Measurements from ENCODE around the gene PLA2G2F.

PLA2G2F gene

DNA sequence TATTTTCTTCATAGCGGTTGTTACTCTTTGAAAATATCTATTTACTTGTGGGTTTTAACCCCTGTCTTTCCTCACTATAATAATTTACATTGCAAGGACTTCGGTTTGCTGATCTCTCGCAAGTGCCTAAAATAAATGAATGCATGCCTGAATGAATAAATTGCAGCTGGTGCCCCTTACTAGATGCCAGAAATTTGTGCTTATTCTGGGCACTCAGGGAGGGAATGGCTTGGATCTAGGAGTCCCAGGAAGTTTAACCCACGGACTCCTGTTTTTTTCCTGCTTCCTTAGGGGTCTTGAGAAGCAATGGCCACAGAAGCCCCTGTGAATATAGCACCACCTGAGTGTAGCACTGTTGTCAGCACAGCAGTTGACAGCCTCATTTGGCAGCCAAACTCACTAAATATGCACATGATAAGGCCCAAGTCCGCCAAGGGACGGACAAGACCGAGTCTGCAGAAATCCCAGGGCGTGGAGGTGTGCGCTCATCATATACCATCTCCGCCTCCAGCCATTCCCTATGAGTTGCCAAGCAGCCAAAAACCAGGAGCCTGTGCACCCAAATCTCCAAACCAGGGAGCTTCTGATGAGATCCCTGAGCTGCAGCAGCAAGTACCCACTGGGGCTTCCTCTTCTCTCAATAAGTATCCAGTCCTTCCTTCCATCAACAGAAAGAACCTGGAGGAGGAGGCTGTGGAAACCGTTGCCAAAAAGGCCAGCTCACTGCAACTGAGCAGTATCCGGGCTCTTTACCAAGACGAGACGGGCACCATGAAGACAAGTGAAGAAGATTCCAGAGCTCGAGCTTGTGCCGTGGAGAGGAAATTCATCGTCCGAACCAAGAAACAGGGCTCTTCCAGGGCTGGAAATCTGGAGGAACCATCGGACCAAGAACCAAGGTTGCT, 51.4 kb downstream of the PLA2G2F start:
- peaks cover 34% of the 10 kb centered on the region for H3K4me1 Mint-ChIP-seq
- no peak overlapping the region for H3K4me3 Mint-ChIP-seq
- CTCF ChIA-PET = interaction anchor here (0.7 to 1.5 kb wide), 3 partner anchors 10 to 303 kb away, joined by 3 to 4 read pairs (median 3); no protein-coding TSS in a partner anchor
- H3K9me3 Mint-ChIP-seq = no peaks in the 10 kb centered on the region
- H3K27ac Mint-ChIP-seq = no peak overlapping the region
- H3K27me3 Mint-ChIP-seq = peaks cover 67% of the 10 kb centered on the region
- H3K36me3 Mint-ChIP-seq = no peaks in the 10 kb centered on the region
- no peak for DNase-seq

DNA sequence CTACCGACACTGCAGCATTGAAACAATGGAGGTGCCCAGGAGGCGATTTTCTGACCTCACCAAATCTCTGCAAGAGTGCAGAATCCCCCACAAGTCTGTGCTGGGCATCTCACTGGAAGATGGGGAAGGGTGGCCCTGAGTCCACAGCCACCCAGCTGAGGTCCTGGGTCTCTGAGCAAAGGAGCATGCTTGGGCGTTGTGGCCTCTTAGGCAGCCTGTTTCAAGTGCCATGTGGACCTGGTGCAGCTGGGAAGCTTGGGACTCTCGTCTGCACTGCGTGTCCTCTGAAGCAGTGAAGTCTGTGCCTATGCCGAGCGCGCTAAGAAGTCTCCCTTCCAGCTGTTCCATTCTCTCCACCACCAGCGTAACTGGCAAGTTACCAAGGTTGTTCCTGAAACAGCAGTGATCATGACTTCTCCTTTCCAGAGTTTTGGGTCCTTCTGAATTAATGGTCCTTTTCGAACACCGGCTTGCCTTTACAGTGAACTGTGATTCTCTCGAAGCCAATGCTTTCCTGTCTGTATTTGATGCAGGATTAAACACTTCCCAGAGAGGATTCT, 52.2 kb downstream of the PLA2G2F start:
- no peak for DNase-seq
- CTCF ChIA-PET = interaction anchor here (6.7 kb wide), 1 partner anchor 26 kb away, joined by 146 read pairs; no protein-coding TSS in a partner anchor
- H3K27ac Mint-ChIP-seq = no peak overlapping the region
- H3K4me3 Mint-ChIP-seq = no peak overlapping the region
- H3K4me1 Mint-ChIP-seq = peaks cover 29% of the 10 kb centered on the region
- peaks cover 72% of the 10 kb centered on the region for H3K27me3 Mint-ChIP-seq
- H3K36me3 Mint-ChIP-seq = no peaks in the 10 kb centered on the region
- H3K9me3 Mint-ChIP-seq = no peaks in the 10 kb centered on the region

DNA sequence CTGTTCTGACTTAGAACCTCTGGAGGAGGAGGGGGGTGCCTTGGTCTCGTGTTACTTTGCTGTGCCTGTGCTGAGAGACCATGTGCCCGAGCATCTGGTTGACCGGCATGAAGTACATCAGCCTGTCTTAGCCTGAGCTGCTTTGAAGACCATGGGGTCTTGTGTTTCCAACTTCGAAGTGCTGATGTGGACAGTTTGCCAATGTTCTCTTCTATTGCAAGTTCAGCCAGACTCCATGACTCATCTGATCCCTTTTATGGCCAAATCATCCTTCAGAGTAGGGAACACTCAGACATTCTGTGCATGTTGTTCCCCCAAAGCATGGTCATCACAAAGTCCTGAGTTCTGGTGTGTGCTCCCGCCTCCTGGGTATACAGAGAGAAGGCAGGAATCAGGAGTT, 53.2 kb downstream of the PLA2G2F start:
- Mint-ChIP-seq H3K4me3 (no peak overlapping the region), H3K27ac (no peak overlapping the region), H3K27me3 (peaks cover 75% of the 10 kb centered on the region), H3K4me1 (peaks cover 19% of the 10 kb centered on the region), H3K36me3 (no peaks in the 10 kb centered on the region), H3K9me3 (no peaks in the 10 kb centered on the region)
- CTCF ChIA-PET = interaction anchor here (0.6 to 6.7 kb wide), 4 partner anchors 18 to 218 kb away, joined by 3 to 146 read pairs (median 14); no protein-coding TSS in a partner anchor
- no peak for DNase-seq

DNA sequence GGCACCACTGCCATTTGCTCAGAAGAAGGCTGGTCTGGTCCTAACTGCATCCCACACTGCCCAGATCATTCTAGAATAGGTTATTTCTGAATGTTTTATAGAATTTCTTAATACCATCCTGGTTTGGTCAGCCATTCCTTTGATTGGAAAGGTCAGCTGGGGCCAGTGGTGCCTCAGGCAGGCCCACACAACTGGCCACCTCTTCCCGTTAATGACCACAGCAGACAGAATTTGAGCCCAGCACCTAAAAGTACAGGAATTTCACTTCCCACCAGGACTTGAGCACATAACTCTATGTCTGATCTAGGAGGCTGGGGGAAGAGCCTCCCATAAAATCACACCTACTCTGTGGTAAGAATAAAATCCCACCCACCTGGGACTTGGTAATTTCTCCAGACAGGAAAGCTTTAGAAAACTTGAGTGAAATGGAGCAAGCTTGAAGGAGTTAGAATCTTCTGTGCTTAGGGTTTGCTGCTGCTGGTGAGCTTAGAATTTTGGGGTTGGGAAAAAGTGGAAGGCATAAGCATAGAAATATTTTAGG, 53.8 kb downstream of the PLA2G2F start:
- H3K27me3 Mint-ChIP-seq = peaks cover 76% of the 10 kb centered on the region
- CTCF ChIA-PET = interaction anchor here (0.9 to 6.7 kb wide), 8 partner anchors 10 to 218 kb away, joined by 3 to 146 read pairs (median 18); no protein-coding TSS in a partner anchor
- no peak overlapping the region for H3K27ac Mint-ChIP-seq
- H3K4me3 Mint-ChIP-seq = no peak overlapping the region
- H3K36me3 Mint-ChIP-seq = no peaks in the 10 kb centered on the region
- peaks cover 13% of the 10 kb centered on the region for H3K4me1 Mint-ChIP-seq
- H3K9me3 Mint-ChIP-seq = no peaks in the 10 kb centered on the region
- DNase-seq = no peak

DNA sequence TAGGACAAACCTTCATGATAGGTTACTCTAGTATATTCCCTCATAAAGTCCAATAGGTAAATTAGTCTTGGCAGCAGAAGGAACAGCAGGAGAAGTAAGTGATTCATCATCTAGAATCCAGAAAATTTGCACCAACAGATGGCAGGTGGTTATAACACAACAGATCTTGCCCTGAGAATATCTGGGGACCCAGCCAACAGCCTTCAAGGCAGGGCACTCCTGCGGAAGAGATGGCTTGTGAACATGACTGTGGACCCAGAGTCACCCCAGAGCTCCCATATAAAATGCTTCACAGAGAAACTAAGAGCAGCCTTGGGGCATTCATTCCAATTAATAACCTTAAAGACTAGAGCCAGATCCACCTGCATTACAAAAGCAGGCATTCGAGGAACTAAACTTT, 55.1 kb downstream of the PLA2G2F start:
- H3K27me3 Mint-ChIP-seq = peaks cover 69% of the 10 kb centered on the region
- peaks cover under 1% of the 10 kb centered on the region for H3K4me1 Mint-ChIP-seq
- no peak overlapping the region for H3K4me3 Mint-ChIP-seq
- no peak overlapping the region for H3K27ac Mint-ChIP-seq
- no peaks in the 10 kb centered on the region for H3K9me3 Mint-ChIP-seq
- no peaks in the 10 kb centered on the region for H3K36me3 Mint-ChIP-seq
- DNase-seq = no peak
- CTCF ChIA-PET = interaction anchor here (0.6 to 6.7 kb wide), 13 partner anchors 10 to 312 kb away, joined by 3 to 146 read pairs (median 11); partner anchors contain the start of gene OTUD3

DNA sequence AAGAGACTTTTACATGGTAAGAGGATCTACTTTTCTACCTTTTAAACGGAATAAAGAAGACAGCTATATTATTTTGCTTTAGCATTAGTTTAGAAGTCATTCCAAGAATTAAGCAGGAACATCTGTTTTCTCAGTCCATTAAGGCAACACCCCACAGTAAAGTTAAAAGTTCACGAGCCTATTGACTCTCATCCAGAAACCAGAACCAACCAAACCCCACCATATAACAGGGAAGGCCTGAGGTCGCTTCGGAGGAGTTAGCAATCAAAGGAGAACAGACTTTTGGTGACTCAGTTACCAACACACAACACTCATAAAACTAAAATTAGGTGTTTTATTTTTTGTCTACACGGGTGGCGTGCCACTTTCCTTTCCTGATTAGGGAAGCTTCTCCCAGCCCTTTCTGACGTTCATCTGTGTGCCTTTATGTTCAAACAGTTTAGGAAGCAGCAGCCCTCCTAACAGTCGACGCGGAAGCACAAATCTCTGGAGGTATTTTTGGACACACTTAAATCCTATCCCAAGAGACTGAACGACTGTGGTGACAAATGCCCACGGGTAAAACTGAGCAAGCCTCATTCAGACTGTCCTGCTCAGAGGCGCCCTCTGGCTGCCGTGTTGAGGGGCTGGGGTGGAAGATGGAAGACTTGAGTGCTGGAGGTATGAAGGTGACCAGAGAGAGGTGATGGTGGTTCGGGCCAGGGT, 55.8 kb downstream of the PLA2G2F start:
- DNase-seq = peak; percentile 81
- no peak overlapping the region for H3K27ac Mint-ChIP-seq
- no peak overlapping the region for H3K4me3 Mint-ChIP-seq
- no peaks in the 10 kb centered on the region for H3K4me1 Mint-ChIP-seq
- H3K9me3 Mint-ChIP-seq = no peaks in the 10 kb centered on the region
- peaks cover 69% of the 10 kb centered on the region for H3K27me3 Mint-ChIP-seq
- no peaks in the 10 kb centered on the region for H3K36me3 Mint-ChIP-seq
- CTCF ChIA-PET = interaction anchor here (0.6 to 6.7 kb wide), 18 partner anchors 11 to 312 kb away, joined by 3 to 146 read pairs (median 7); partner anchors contain the start of gene OTUD3

DNA sequence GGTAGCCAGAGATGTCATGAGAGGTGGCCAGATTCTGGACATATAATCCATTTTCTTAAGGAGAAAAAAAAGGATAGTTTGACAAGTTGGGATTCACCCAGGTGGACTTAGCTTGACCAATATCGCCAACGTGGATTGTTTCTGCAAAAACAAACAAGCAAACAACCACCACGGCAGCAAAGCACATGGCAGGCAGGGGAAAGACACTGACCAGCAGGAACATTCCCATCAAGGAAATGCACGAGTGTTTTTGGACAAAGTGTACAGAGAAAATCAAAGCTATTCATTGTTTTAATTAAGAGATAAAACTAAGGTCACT, 56.3 kb downstream of the PLA2G2F start:
- H3K4me1 Mint-ChIP-seq = no peaks in the 10 kb centered on the region
- no peak for DNase-seq
- CTCF ChIA-PET = interaction anchor here (0.7 to 6.7 kb wide), 19 partner anchors 10 to 313 kb away, joined by 3 to 146 read pairs (median 7); partner anchors contain the start of gene OTUD3
- no peak overlapping the region for H3K27ac Mint-ChIP-seq
- no peaks in the 10 kb centered on the region for H3K36me3 Mint-ChIP-seq
- H3K9me3 Mint-ChIP-seq = no peaks in the 10 kb centered on the region
- no peak overlapping the region for H3K4me3 Mint-ChIP-seq
- peaks cover 73% of the 10 kb centered on the region for H3K27me3 Mint-ChIP-seq

DNA sequence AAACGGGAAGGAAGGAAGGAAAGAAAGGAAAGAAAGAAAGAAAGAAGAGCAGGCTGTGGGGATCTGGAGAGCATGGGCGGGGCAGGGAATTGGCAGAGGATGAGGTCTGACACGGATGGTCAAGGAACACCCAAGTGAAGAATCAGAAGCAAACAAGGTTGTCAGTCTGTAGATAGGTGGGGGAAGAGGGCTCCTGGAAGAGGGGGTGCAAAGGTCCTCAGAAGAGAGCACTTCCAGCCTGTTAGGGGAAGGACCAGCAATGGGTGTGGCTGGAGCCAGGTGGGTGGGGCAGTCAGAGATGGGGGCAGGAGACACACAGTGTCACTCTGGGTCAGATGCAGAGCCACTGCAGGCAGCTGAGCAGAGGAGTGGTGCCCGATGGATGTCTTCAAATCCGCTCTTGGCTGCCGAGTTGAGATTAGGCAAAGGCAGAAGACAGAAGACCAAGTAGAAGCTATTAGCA, 58.2 kb downstream of the PLA2G2F start:
- H3K4me3 Mint-ChIP-seq = no peak overlapping the region
- no peak overlapping the region for H3K27ac Mint-ChIP-seq
- H3K27me3 Mint-ChIP-seq = peaks cover 72% of the 10 kb centered on the region
- H3K4me1 Mint-ChIP-seq = no peaks in the 10 kb centered on the region
- CTCF ChIA-PET = interaction anchor here (6.7 kb wide), 1 partner anchor 32 kb away, joined by 146 read pairs; no protein-coding TSS in a partner anchor
- H3K9me3 Mint-ChIP-seq = no peaks in the 10 kb centered on the region
- H3K36me3 Mint-ChIP-seq = no peaks in the 10 kb centered on the region
- DNase-seq = no peak

DNA sequence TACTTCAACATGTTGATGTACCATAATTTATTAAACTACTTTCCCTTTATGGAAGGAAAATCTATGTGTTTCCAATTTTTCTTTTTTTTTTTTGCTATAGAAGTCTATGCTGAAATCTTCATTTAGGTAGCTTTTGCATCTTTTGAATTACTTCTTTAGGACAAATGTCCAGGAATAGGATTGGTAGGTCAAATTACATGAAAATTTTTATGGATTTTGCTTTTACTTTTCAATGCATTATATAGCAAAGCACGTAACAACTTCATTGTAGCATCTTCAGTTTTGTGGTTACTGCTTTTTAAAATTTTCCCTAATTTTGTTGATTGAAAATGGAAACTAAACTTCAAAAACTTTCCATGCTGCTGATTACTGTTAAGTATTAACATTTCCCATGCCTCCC, 59.2 kb downstream of the PLA2G2F start:
- Mint-ChIP-seq H3K9me3 (no peaks in the 10 kb centered on the region), H3K27ac (no peak overlapping the region), H3K27me3 (peaks cover 66% of the 10 kb centered on the region), H3K4me1 (no peaks in the 10 kb centered on the region), H3K4me3 (no peak overlapping the region), H3K36me3 (no peaks in the 10 kb centered on the region)
- no peak for DNase-seq
- CTCF ChIA-PET = no interaction called here

DNA sequence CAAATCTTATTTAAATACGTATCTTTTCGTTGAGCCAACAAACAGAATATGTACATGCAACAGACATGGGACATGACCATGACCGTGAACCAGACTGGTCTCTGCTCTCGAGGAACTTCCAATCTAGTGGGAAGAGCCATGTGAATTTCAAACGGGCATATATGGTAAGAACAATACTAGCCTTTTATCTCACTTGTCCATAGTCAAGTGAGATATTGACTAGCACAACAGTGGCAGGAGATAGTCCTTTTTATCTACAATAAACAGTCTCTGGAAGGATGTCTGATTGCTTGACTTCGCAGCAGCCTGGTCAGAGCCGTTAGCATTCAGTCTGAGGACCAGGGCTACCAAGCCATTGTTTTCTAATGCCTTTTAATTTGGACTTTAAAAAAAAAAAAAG, 59.8 kb downstream of the PLA2G2F start:
- H3K27ac Mint-ChIP-seq = no peak overlapping the region
- no peaks in the 10 kb centered on the region for H3K9me3 Mint-ChIP-seq
- H3K27me3 Mint-ChIP-seq = peaks cover 67% of the 10 kb centered on the region
- no peaks in the 10 kb centered on the region for H3K4me1 Mint-ChIP-seq
- H3K36me3 Mint-ChIP-seq = no peaks in the 10 kb centered on the region
- no peak overlapping the region for H3K4me3 Mint-ChIP-seq
- DNase-seq = no peak
- CTCF ChIA-PET = no interaction called here

DNA sequence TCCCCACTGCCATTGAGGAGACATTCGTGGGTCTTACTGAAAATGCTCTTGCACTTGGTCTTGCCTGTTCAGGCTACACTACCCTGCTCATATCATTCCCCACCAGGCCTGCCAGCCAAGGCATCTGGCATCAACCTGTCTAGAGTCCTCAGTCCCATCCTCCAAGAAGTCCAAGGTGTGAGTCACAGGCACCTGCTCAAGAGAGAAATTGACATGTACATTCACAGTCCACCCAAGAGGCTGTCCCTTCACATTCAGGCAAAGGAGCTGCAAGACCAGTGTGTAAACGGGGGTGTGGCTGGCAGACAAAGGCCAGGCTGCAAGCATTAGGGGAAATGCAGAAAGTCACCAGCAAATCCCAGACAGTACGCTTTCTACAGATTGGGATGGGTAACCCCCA, 60.3 kb downstream of the PLA2G2F start:
- DNase-seq = no peak
- no peak overlapping the region for H3K4me3 Mint-ChIP-seq
- CTCF ChIA-PET = no interaction called here
- no peaks in the 10 kb centered on the region for H3K9me3 Mint-ChIP-seq
- H3K36me3 Mint-ChIP-seq = no peaks in the 10 kb centered on the region
- H3K27ac Mint-ChIP-seq = no peak overlapping the region
- H3K27me3 Mint-ChIP-seq = peaks cover 66% of the 10 kb centered on the region
- H3K4me1 Mint-ChIP-seq = no peaks in the 10 kb centered on the region

DNA sequence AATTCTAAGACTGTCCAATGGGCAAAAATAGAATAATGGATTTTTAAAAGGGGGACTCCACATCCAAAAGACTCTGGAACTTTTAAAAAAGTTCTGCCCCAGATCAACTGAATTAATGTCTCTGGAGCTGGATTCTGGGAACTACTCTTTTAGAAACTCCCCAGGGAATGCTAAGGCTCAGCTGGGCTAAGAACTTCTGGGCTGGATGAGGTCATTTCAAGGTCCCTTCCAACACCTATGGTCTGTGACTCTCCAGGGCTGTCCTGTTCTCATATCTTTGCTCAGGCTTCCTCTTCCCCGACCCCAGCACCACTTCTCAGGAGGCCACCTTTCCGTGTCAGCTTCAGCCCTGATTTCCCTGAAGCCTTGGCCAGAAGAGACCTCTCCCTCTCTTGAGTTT, 60.7 kb downstream of the PLA2G2F start:
- no peaks in the 10 kb centered on the region for H3K4me1 Mint-ChIP-seq
- no peaks in the 10 kb centered on the region for H3K36me3 Mint-ChIP-seq
- DNase-seq = no peak
- H3K4me3 Mint-ChIP-seq = no peak overlapping the region
- peaks cover 66% of the 10 kb centered on the region for H3K27me3 Mint-ChIP-seq
- no peak overlapping the region for H3K27ac Mint-ChIP-seq
- H3K9me3 Mint-ChIP-seq = no peaks in the 10 kb centered on the region
- CTCF ChIA-PET = no interaction called here

Data from activated naive CD4-positive, alpha-beta T cell treated with anti-CD3 and anti-CD28 coated beads, Interleukin-2, amount 10 ng/mL, durations not matched to agents 7 days and 5 days (primary cell).